IMR-90 (cell line): ENCODE data around the gene RAP2B. TPM values are rescaled to one million over a fixed set of nuclear protein-coding genes. Genes with fewer than 3 reads are reported as not detected.
A peak's percentile ranks its signal among the peaks of the same experiment; 100 is the strongest.

Source experiments
- ATAC-seq: fragments of 200-7000 bp; cut with Tn5 transposase; 2 replicates; pipeline ENCODE4 v1.9.1; 2020; ENCODE audit warnings: low read depth, mild to moderate bottlenecking, moderate library complexity
- BruUV-seq: library from RNA; stranded (reverse); fragments of 400-500 nt; replicated peaks from 2 replicates; lab custom pipeline; 2021; lab: Mats Ljungman, UMichigan
- CTCF ChIA-PET: fragments of 300-600 bp; formaldehyde crosslinking; extraction: SDS; loops from one replicate; lab custom pipeline; 2021; ENCODE audit warnings: antibody characterized with exemption; lab: Yijun Ruan, JAX
- POLR2A ChIA-PET: fragments of 300-600 bp; sonication (Branson Sonifier 250); formaldehyde crosslinking; loops from one replicate; lab custom pipeline; 2022; ENCODE audit warnings: antibody characterized with exemption; ENCODE audit not compliant: unreplicated experiment; lab: Charles Lee
- DNase-seq: peaks from one replicate; pipeline ENCODE4 v3.0.0; 2013
- H2AFZ ChIP-seq: replicated peaks from 2 replicates; pipeline ENCODE3; 2013; ENCODE audit warnings: low read length, mild to moderate bottlenecking; ENCODE audit not compliant: poor library complexity
- H2AK5ac ChIP-seq: 2 replicates; pipeline ENCODE4 v1.6.1; 2013; ENCODE audit warnings: low read depth, low read length, inconsistent platforms
- H2AK9ac ChIP-seq: replicated peaks from 2 replicates; pipeline ENCODE3; 2013; ENCODE audit warnings: mild to moderate bottlenecking, low read depth, low read length, moderate library complexity; ENCODE audit not compliant: poor library complexity
- H2BK120ac ChIP-seq: 2 replicates; pipeline ENCODE4 v1.6.1; 2013; ENCODE audit warnings: low read depth, low read length, inconsistent platforms
- H2BK15ac ChIP-seq: 3 replicates; pipeline ENCODE4 v1.6.1; 2013; ENCODE audit warnings: low read depth, low read length, inconsistent platforms
- H2BK20ac ChIP-seq: 2 replicates; pipeline ENCODE4 v1.6.1; 2013; ENCODE audit warnings: low read depth, mild to moderate bottlenecking, inconsistent platforms, low read length, moderate library complexity
- H2BK5ac ChIP-seq: 2 replicates; pipeline ENCODE4 v1.6.1; 2013; ENCODE audit warnings: mild to moderate bottlenecking, low read depth, low read length, inconsistent platforms; ENCODE audit not compliant: poor library complexity, severe bottlenecking
- H3K14ac ChIP-seq: replicated peaks from 2 replicates; pipeline ENCODE4 v1.6.1; 2013; ENCODE audit warnings: low read depth, low read length, inconsistent platforms
- H3K18ac ChIP-seq: 2 replicates; pipeline ENCODE4 v1.6.1; 2013; ENCODE audit warnings: low read depth, low read length, control low read depth
- H3K23ac ChIP-seq: 2 replicates; pipeline ENCODE4 v1.6.1; 2013; ENCODE audit warnings: low read depth, low read length, inconsistent platforms
- H3K27ac ChIP-seq: 2 replicates; pipeline ENCODE4 v1.5.1; 2013; ENCODE audit warnings: mild to moderate bottlenecking, control low read depth, low read length; ENCODE audit not compliant: insufficient read depth
- H3K27me3 ChIP-seq: 2 replicates; pipeline ENCODE4 v1.6.1; 2013; ENCODE audit warnings: low read length; ENCODE audit not compliant: control insufficient read depth, insufficient read depth
- H3K36me3 ChIP-seq: 2 replicates; pipeline ENCODE4 v1.6.1; 2013; ENCODE audit warnings: low read length, mixed read lengths; ENCODE audit not compliant: control insufficient read depth, insufficient read depth
- H3K4ac ChIP-seq: 2 replicates; pipeline ENCODE4 v1.6.1; 2013; ENCODE audit warnings: low read depth, low read length, inconsistent platforms
- H3K4me1 ChIP-seq: 2 replicates; pipeline ENCODE4 v1.6.1; 2013; ENCODE audit warnings: low read length, mixed read lengths; ENCODE audit not compliant: control insufficient read depth, insufficient read depth
- H3K4me2 ChIP-seq: 2 replicates; pipeline ENCODE4 v1.6.1; 2013; ENCODE audit warnings: low read depth, mild to moderate bottlenecking, control low read depth, low read length, moderate library complexity
- H3K4me3 ChIP-seq: 2 replicates; pipeline ENCODE4 v1.5.1; 2013; ENCODE audit warnings: low read depth, mild to moderate bottlenecking, control low read depth, low read length, moderate library complexity; ENCODE audit not compliant: insufficient read depth
- H3K56ac ChIP-seq: 2 replicates; pipeline ENCODE4 v1.6.1; 2013; ENCODE audit warnings: low read length, inconsistent platforms; ENCODE audit not compliant: insufficient read depth; ENCODE audit errors: extremely low read depth
- H3K79me1 ChIP-seq, 2 experiments: 2 replicates each; pipeline ENCODE4 v1.6.1; 2013; ENCODE audit warnings: low read length in 2 of 2, inconsistent platforms in 1 of 2, low read depth in 1 of 2
- H3K9ac ChIP-seq: 2 replicates; pipeline ENCODE4 v1.6.1; 2013; ENCODE audit warnings: low read depth, low read length, control low read depth
- H3K9me1 ChIP-seq: 2 replicates; pipeline ENCODE4 v1.6.1; 2013; ENCODE audit warnings: low read length, inconsistent platforms; ENCODE audit not compliant: insufficient read depth
- H3K9me3 ChIP-seq: 2 replicates; pipeline ENCODE4 v1.6.1; 2013; ENCODE audit warnings: low read length; ENCODE audit not compliant: control insufficient read depth, insufficient read depth
- H4K20me1 ChIP-seq: 2 replicates; pipeline ENCODE4 v1.6.1; 2013; ENCODE audit warnings: low read length, inconsistent platforms; ENCODE audit not compliant: insufficient read depth
- H4K5ac ChIP-seq: 2 replicates; pipeline ENCODE4 v1.6.1; 2013; ENCODE audit warnings: mild to moderate bottlenecking, low read depth, low read length, control low read depth
- H4K8ac ChIP-seq, 2 experiments: 2 replicates each; pipeline ENCODE4 v1.6.1; 2013; ENCODE audit warnings: low read depth in 2 of 2, low read length in 2 of 2, control low read depth in 1 of 2, inconsistent platforms in 1 of 2
- H4K91ac ChIP-seq: 2 replicates; pipeline ENCODE4 v1.6.1; 2013; ENCODE audit warnings: low read depth, low read length, inconsistent platforms; ENCODE audit not compliant: insufficient read depth
- WGBS, 2 experiments: methylation state at CpG; one replicate each; pipeline versions ENCODE4 v1.1.5 to v1.1.7; 2013; ENCODE audit warnings: missing lambda C conversion rate in 2 of 2; ENCODE audit not compliant: insufficient read length in 1 of 2; ENCODE audit errors: extremely low coverage in 2 of 2; 5-methylcytosine and 5-hydroxymethylcytosine counted together
- dilution Hi-C: fragments of 300-500 bp; cut with HindIII; formaldehyde crosslinking; loops from one replicate; pipeline ENCODE4 v1.14.3; 2018; ENCODE audit warnings: low sequenced_read_pairs; ENCODE audit not compliant: unreplicated experiment
- in situ Hi-C: fragments of 300-500 bp; cut with MboI; formaldehyde crosslinking; loops from 3 replicates; pipeline ENCODE4 v1.14.3; 2019; ENCODE audit warnings: low sequenced_read_pairs, inconsistent platforms, mixed read lengths
- intact Hi-C: fragments of 100-400 bp; cut with micrococcal nuclease; formaldehyde crosslinking; loops from 2 replicates; pipeline ENCODE4 v1.10.0; 2022
- polyA plus RNA-seq, 3 experiments: library from polyadenylated mRNA; depleted of rRNA; stranded (reverse); fragments of >200 nt; gene quantifications; 2 replicates each; pipeline ENCODE4 v1.2.3, GENCODE V29; 2012; ENCODE audit warnings: low replicate concordance in 1 of 3
- total RNA-seq: library from RNA; depleted of rRNA; stranded (reverse); fragments of >200 nt; gene quantifications from 2 replicates; pipeline ENCODE4 v1.2.3, GENCODE V29; 2012
- TF ChIP-seq, protein P1 (sequence below): conservative IDR thresholded peaks from 2 replicates; pipeline ENCODE4 v1.5.1; 2012; ENCODE audit warnings: mild to moderate bottlenecking, low read depth, low read length, improper control_type of control experiment
- TF ChIP-seq, protein P2 (sequence below): fragments of 150-350 bp; IDR thresholded peaks from 2 replicates; pipeline ENCODE4 v1.6.1; 2017; ENCODE audit warnings: mild to moderate bottlenecking, antibody characterized with exemption, low read length, low read depth

The RAP2B gene
- total and polyA plus RNA-seq, 2 of the 4 experiments (the other 2 are of a cell fraction), result 6.6 to 12.4 TPM

DNA sequence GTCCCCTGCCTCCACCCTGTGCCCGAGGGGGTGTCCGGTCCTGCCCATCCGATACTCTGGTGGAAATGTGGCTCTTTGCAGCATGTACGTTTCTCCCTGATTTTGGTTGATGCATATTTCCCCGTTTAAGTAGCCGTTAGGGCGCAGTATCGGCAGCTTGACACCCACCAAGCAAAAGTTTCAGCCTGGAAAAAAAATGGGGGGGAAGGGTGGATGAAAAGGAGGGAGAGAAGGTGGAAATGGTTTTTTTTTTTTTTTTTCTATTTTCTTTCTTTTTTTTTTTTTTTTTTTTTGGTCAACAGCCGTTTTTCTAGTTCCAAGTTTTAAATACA is 1.3 kb downstream of the RAP2B start:
- Histone ChIP-seq H2AK5ac (peak overlapping the region; percentile 17; the same call in 1 of the 2 replicates), H3K14ac (peak overlapping the region; percentile 81), H3K9me3 (no peaks in the 10 kb centered on the region), H3K4ac (peak overlapping the region; percentile 50), H3K9ac (peak overlapping the region; percentile 90), H3K36me3 (no peaks in the 10 kb centered on the region), H2BK120ac (0 out of 2 replicates have a peak overlapping the region, but pooled peaks have one; percentile 33), H3K79me1 (peaks cover 3 to 5% of the 10 kb centered on the region in 2 experiments; a peak in 3 of 4 replicates), H3K27ac (peak overlapping the region; percentile 89), H3K4me1 (peaks cover 4% of the 10 kb centered on the region; the same call in 1 of the 2 replicates), H2AFZ (peak overlapping the region; percentile 5), H3K23ac (peak overlapping the region; percentile 88), H3K4me3 (peak overlapping the region; percentile 97), H2AK9ac (peak overlapping the region; percentile 10), H3K4me2 (peak overlapping the region; percentile 96), H4K20me1 (peaks cover 36% of the 10 kb centered on the region), H4K8ac (peak overlapping the region in 1 of 2 experiments; percentile 44; a peak in 2 of 4 replicates), H3K56ac (peak overlapping the region; percentile 82), H3K18ac (peak overlapping the region; percentile 8), H3K27me3 (no peaks in the 10 kb centered on the region), H2BK15ac (no peak overlapping the region), H2BK5ac (peak overlapping the region; percentile 79), H2BK20ac (no peak overlapping the region), H4K5ac (no peak overlapping the region), H4K91ac (peak overlapping the region; percentile 54; the same call in 1 of the 2 replicates), H3K9me1 (peaks cover 5% of the 10 kb centered on the region; the same call in 1 of the 2 replicates)
- intact Hi-C loops (loop anchor here (1.0 to 10.0 kb wide), 5 partner anchors 83 to 606 kb away; no protein-coding TSS in a partner anchor), in situ Hi-C loops (loop anchor here (10.0 to 25.0 kb wide), 3 partner anchors 121 to 599 kb away; no protein-coding TSS in a partner anchor), dilution Hi-C loops (no loop called here)
- POLR2A ChIA-PET, result interaction anchor here (0.7 kb wide), 1 partner anchor 9 kb away, joined by 7 read pairs; no protein-coding TSS in a partner anchor
- CTCF ChIA-PET, result interaction anchor here (1.2 to 3.2 kb wide), 2 partner anchors 120 to 127 kb away, joined by 3 to 7 read pairs; no protein-coding TSS in a partner anchor
- BruUV-seq, result no TSS peak
- ATAC-seq (no peak), DNase-seq (peak; percentile 29)
- WGBS, 2 experiments, result 0% methylated on average over 1 of the region's 9 CpGs; no CpG with 5 or more reads in 1 of the 2 experiments
- TF ChIP-seq, protein P1, sequence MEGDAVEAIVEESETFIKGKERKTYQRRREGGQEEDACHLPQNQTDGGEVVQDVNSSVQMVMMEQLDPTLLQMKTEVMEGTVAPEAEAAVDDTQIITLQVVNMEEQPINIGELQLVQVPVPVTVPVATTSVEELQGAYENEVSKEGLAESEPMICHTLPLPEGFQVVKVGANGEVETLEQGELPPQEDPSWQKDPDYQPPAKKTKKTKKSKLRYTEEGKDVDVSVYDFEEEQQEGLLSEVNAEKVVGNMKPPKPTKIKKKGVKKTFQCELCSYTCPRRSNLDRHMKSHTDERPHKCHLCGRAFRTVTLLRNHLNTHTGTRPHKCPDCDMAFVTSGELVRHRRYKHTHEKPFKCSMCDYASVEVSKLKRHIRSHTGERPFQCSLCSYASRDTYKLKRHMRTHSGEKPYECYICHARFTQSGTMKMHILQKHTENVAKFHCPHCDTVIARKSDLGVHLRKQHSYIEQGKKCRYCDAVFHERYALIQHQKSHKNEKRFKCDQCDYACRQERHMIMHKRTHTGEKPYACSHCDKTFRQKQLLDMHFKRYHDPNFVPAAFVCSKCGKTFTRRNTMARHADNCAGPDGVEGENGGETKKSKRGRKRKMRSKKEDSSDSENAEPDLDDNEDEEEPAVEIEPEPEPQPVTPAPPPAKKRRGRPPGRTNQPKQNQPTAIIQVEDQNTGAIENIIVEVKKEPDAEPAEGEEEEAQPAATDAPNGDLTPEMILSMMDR, result no peak
- TF ChIP-seq, protein P2, sequence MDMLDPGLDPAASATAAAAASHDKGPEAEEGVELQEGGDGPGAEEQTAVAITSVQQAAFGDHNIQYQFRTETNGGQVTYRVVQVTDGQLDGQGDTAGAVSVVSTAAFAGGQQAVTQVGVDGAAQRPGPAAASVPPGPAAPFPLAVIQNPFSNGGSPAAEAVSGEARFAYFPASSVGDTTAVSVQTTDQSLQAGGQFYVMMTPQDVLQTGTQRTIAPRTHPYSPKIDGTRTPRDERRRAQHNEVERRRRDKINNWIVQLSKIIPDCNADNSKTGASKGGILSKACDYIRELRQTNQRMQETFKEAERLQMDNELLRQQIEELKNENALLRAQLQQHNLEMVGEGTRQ, result no peak
